HepG2 (cell line): ENCODE results near the gene ABHD15. TPM values are rescaled to one million over a fixed set of nuclear protein-coding genes. Genes with fewer than 3 reads are reported as not detected.

Experiments used
- DMAP1 ChIP-seq: IDR thresholded peaks from 2 replicates; pipeline ENCODE4 v1.6.1; 2016
- GTF3A ChIP-seq: sonication (generic); formaldehyde crosslinking; conservative IDR thresholded peaks from 2 replicates; pipeline ENCODE4 v1.4.0; 2020; ENCODE audit warnings: mild to moderate bottlenecking, missing genetic modification reagents
- GZF1 ChIP-seq: sonication (generic); formaldehyde crosslinking; IDR thresholded peaks from 2 replicates; pipeline ENCODE4 v1.5.1; 2020; ENCODE audit warnings: mild to moderate bottlenecking, missing genetic modification reagents
- HIVEP1 ChIP-seq: sonication (generic); formaldehyde crosslinking; IDR thresholded peaks from 2 replicates; pipeline ENCODE4 v1.4.0; 2020; ENCODE audit warnings: mild to moderate bottlenecking, missing genetic modification reagents
- HOXA9 ChIP-seq: sonication (generic); formaldehyde crosslinking; IDR thresholded peaks from 2 replicates; pipeline ENCODE4 v1.8.1; 2022; ENCODE audit warnings: missing genetic modification reagents, mild to moderate bottlenecking, moderate library complexity, borderline replicate concordance
- KAT8 ChIP-seq: IDR thresholded peaks from 2 replicates; pipeline ENCODE4 v1.6.1; 2016; ENCODE audit warnings: missing genetic modification reagents, missing compliant biosample characterization
- KDM1A ChIP-seq: IDR thresholded peaks from 2 replicates; pipeline ENCODE4 v1.6.1; 2016; ENCODE audit warnings: missing compliant biosample characterization
- MAFK ChIP-seq, 2 experiments: IDR thresholded peaks in 1 of 2; conservative IDR thresholded peaks in 1 of 2; 2 replicates each; pipeline ENCODE4 v1.6.1; 2011; ENCODE audit warnings: improper control_type of control experiment in 2 of 2, low read length in 2 of 2
- NCOA1 ChIP-seq: sonication (generic); formaldehyde crosslinking; IDR thresholded peaks from 2 replicates; pipeline ENCODE4 v1.9.0; 2021; ENCODE audit warnings: missing genetic modification reagents
- NFRKB ChIP-seq: fragments of 450-650 bp; IDR thresholded peaks from 2 replicates; pipeline ENCODE4 v1.6.1; 2017
- SP2 ChIP-seq: sonication (generic); formaldehyde crosslinking; IDR thresholded peaks from 2 replicates; pipeline ENCODE4 v1.5.1; 2020; ENCODE audit warnings: mild to moderate bottlenecking, missing genetic modification reagents
- ZNF230 ChIP-seq: sonication (generic); formaldehyde crosslinking; IDR thresholded peaks from 2 replicates; pipeline ENCODE4 v1.4.0; 2020; ENCODE audit warnings: mild to moderate bottlenecking, missing genetic modification reagents
- ZNF292 ChIP-seq: sonication (generic); formaldehyde crosslinking; IDR thresholded peaks from 2 replicates; pipeline ENCODE4 v1.8.1; 2022; ENCODE audit warnings: mild to moderate bottlenecking, low read depth, missing genetic modification reagents, borderline replicate concordance
- ZNF780A ChIP-seq: sonication (generic); formaldehyde crosslinking; IDR thresholded peaks from 2 replicates; pipeline ENCODE4 v1.8.0; 2022; ENCODE audit warnings: mild to moderate bottlenecking, missing genetic modification reagents, moderate library complexity
- polyA plus RNA-seq, 8 experiments: library from polyadenylated mRNA; depleted of rRNA in 3 of 8; stranded (reverse) in 7 of 8; unstranded in 1 of 8; fragments of >200 nt; fragmentation: Illumina TruSeq in 4 of 8; extraction: Trizol in 4 of 8; gene quantifications; 2 replicates each; pipeline versions ENCODE4 v1.2.1 to v1.2.3, GENCODE V29; 2011 to 2016; ENCODE audit warnings: low read depth in 4 of 8, missing spikeins in 1 of 8, mixed read lengths in 1 of 8; ENCODE audit not compliant: insufficient read depth in 1 of 8
- total RNA-seq, 5 experiments: library from RNA; depleted of rRNA; stranded (reverse); fragments of >200 nt; fragmentation: Illumina TruSeq; extraction: Trizol; gene quantifications; 2 replicates each; pipeline ENCODE4 v1.2.3, GENCODE V29; 2016; ENCODE audit warnings: low read depth in 1 of 5
- TF ChIP-seq, protein P1 (sequence below): sonication (generic); formaldehyde crosslinking; IDR thresholded peaks from 2 replicates; pipeline ENCODE4 v1.5.0; 2020; ENCODE audit warnings: missing genetic modification reagents
- TF ChIP-seq, protein P2 (sequence below): sonication (generic); formaldehyde crosslinking; IDR thresholded peaks from 2 replicates; pipeline ENCODE4 v1.9.0; 2021; ENCODE audit warnings: missing genetic modification reagents, borderline replicate concordance
- TF ChIP-seq, protein P3 (sequence below): sonication (generic); formaldehyde crosslinking; IDR thresholded peaks from 2 replicates; pipeline ENCODE4 v1.4.0; 2020; ENCODE audit warnings: missing genetic modification reagents
- TF ChIP-seq, protein P4 (sequence below): sonication (generic); formaldehyde crosslinking; IDR thresholded peaks from 2 replicates; pipeline ENCODE4 v1.4.0; 2020; ENCODE audit warnings: low read depth, missing genetic modification reagents
- TF ChIP-seq, protein P5 (sequence below): sonication (generic); formaldehyde crosslinking; IDR thresholded peaks from 2 replicates; pipeline ENCODE4 v1.4.0; 2020; ENCODE audit warnings: missing genetic modification reagents, borderline replicate concordance

The ABHD15 gene
- total and polyA plus RNA-seq, 2 of the 13 experiments (the other 11 are each of a cell fraction or from before 2014, with no cell fraction given): 2.4 to 7.7 TPM

DNA sequence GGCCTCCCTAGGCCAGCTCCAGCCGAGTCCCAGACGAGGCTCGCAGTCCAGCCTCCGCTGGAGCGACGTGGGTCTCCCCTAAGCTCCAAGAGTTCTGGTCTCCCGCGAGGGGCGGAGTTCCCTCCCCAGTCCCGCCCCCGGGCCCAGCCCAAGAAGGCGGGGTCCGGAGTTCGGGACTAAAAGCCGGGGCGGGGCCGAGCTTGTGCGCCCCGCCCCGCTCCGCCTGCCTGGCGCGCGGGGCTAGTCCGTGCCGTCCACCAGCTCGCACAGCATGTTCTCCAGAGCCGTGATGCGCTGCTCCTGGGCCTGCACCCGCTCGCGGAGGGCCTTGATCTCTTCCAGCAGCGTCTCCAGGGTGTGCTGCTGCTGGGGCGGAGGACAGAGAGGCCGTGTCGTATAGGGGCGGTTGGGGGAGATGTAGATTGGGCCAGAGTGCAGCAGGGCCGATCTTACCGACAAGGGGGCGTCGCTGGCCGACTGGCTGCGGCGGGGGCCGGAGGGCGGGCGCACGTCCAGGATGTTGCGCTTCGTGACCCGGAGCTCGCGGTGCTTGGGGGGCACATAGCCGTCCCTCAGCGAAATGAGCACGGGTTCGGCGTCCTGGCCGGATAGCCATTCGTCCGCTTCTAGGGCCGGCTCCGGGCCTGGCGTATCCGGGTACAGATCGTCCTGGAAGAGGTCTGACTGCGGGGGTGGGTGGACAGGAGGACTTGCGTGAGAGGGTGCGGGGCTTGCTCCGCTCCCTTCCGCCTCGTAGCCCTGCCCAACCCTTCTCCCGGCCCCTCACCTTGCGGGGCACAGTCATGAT is 48.9 kb upstream of the ABHD15 start (continued):
- TF ChIP-seq, protein P1, sequence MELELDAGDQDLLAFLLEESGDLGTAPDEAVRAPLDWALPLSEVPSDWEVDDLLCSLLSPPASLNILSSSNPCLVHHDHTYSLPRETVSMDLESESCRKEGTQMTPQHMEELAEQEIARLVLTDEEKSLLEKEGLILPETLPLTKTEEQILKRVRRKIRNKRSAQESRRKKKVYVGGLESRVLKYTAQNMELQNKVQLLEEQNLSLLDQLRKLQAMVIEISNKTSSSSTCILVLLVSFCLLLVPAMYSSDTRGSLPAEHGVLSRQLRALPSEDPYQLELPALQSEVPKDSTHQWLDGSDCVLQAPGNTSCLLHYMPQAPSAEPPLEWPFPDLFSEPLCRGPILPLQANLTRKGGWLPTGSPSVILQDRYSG (CRISPR knock-in tag): no peak
- no peak for TF ChIP-seq SP2 (CRISPR knock-in tag)
- TF ChIP-seq GZF1 (CRISPR knock-in tag): no peak
- TF ChIP-seq HOXA9: no peak
- no peak for TF ChIP-seq NFRKB
- TF ChIP-seq KAT8 (CRISPR knock-in tag): no peak
- TF ChIP-seq NCOA1 (CRISPR knock-in tag): no peak
- no peak for TF ChIP-seq MAFK (conservative IDR thresholded peaks at IDR 0.05 in 1 of 2, IDR thresholded peaks at IDR 0.05 in 1 of 2; ENCODE audit: low read length in 2 of 2)
- no peak for TF ChIP-seq ZNF292
- no peak for TF ChIP-seq ZNF780A (CRISPR knock-in tag)
- TF ChIP-seq, protein P2, sequence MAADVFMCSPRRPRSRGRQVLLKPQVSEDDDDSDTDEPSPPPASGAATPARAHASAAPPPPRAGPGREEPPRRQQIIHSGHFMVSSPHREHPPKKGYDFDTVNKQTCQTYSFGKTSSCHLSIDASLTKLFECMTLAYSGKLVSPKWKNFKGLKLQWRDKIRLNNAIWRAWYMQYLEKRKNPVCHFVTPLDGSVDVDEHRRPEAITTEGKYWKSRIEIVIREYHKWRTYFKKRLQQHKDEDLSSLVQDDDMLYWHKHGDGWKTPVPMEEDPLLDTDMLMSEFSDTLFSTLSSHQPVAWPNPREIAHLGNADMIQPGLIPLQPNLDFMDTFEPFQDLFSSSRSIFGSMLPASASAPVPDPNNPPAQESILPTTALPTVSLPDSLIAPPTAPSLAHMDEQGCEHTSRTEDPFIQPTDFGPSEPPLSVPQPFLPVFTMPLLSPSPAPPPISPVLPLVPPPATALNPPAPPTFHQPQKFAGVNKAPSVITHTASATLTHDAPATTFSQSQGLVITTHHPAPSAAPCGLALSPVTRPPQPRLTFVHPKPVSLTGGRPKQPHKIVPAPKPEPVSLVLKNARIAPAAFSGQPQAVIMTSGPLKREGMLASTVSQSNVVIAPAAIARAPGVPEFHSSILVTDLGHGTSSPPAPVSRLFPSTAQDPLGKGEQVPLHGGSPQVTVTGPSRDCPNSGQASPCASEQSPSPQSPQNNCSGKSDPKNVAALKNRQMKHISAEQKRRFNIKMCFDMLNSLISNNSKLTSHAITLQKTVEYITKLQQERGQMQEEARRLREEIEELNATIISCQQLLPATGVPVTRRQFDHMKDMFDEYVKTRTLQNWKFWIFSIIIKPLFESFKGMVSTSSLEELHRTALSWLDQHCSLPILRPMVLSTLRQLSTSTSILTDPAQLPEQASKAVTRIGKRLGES: no peak
- TF ChIP-seq, protein P3, sequence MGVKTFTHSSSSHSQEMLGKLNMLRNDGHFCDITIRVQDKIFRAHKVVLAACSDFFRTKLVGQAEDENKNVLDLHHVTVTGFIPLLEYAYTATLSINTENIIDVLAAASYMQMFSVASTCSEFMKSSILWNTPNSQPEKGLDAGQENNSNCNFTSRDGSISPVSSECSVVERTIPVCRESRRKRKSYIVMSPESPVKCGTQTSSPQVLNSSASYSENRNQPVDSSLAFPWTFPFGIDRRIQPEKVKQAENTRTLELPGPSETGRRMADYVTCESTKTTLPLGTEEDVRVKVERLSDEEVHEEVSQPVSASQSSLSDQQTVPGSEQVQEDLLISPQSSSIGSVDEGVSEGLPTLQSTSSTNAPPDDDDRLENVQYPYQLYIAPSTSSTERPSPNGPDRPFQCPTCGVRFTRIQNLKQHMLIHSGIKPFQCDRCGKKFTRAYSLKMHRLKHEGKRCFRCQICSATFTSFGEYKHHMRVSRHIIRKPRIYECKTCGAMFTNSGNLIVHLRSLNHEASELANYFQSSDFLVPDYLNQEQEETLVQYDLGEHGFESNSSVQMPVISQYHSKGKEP: no peak
- TF ChIP-seq, protein P4, sequence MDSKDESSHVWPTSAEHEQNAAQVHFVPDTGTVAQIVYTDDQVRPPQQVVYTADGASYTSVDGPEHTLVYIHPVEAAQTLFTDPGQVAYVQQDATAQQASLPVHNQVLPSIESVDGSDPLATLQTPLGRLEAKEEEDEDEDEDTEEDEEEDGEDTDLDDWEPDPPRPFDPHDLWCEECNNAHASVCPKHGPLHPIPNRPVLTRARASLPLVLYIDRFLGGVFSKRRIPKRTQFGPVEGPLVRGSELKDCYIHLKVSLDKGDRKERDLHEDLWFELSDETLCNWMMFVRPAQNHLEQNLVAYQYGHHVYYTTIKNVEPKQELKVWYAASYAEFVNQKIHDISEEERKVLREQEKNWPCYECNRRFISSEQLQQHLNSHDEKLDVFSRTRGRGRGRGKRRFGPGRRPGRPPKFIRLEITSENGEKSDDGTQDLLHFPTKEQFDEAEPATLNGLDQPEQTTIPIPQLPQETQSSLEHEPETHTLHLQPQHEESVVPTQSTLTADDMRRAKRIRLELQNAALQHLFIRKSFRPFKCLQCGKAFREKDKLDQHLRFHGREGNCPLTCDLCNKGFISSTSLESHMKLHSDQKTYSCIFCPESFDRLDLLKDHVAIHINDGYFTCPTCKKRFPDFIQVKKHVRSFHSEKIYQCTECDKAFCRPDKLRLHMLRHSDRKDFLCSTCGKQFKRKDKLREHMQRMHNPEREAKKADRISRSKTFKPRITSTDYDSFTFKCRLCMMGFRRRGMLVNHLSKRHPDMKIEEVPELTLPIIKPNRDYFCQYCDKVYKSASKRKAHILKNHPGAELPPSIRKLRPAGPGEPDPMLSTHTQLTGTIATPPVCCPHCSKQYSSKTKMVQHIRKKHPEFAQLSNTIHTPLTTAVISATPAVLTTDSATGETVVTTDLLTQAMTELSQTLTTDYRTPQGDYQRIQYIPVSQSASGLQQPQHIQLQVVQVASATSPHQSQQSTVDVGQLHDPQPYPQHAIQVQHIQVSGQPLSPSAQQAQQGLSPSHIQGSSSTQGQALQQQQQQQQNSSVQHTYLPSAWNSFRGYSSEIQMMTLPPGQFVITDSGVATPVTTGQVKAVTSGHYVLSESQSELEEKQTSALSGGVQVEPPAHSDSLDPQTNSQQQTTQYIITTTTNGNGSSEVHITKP: no peak
- TF ChIP-seq KDM1A (CRISPR knock-in tag): no peak
- no peak for TF ChIP-seq ZNF230 (CRISPR knock-in tag)
- TF ChIP-seq DMAP1: no peak
- TF ChIP-seq GTF3A (CRISPR knock-in tag): no peak
- TF ChIP-seq, protein P5, sequence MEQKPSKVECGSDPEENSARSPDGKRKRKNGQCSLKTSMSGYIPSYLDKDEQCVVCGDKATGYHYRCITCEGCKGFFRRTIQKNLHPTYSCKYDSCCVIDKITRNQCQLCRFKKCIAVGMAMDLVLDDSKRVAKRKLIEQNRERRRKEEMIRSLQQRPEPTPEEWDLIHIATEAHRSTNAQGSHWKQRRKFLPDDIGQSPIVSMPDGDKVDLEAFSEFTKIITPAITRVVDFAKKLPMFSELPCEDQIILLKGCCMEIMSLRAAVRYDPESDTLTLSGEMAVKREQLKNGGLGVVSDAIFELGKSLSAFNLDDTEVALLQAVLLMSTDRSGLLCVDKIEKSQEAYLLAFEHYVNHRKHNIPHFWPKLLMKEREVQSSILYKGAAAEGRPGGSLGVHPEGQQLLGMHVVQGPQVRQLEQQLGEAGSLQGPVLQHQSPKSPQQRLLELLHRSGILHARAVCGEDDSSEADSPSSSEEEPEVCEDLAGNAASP (CRISPR knock-in tag): no peak
- TF ChIP-seq HIVEP1 (CRISPR knock-in tag): peak; percentile 64
